T47D (cell line): ENCODE data around the gene PRSS2.
"Not testable (repeated sequence)": the region's sequence is repeated elsewhere in the genome, so short reads cannot be mapped to it uniquely, and the experiment has no call there.

Source experiments
- DNase-seq, 2 experiments: peaks; one replicate each; pipeline versions ENCODE4 v3.0.0 to v3.0.0-alpha.2; 2011 to 2012; ENCODE audit warnings: low read depth in 1 of 2, low spot score in 1 of 2
- JUND ChIP-seq: IDR thresholded peaks from 2 replicates; pipeline ENCODE4 v1.6.1; 2012; ENCODE audit warnings: low read depth
- in situ Hi-C: cut with HindIII; loops from 2 replicates; pipeline ENCODE4 v1.10.0; 2016; ENCODE audit warnings: low sequenced_read_pairs, low pct_unique_long_range_greater_than_20kb

PRSS2 gene

DNA sequence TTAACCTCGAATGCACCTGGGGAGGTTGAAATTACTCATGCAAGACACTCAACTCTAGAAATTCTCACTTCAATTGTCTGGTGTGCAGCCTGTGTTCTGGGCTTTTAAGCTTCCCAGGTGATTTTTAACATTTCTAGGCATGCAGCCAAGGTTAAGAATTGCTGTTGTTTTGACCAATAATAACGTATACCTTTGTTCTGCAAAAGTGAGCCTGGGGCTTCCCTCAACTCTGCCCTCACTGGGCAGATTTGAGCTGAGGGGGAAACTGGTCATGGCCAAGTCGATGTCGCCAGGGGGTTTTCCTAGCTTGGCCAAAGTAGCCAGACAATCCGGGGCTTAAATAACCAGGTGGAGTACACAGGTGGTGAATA, 568 bp downstream of the PRSS2 start:
- TF ChIP-seq JUND, result no peak
- in situ Hi-C loops, result no loop called here
- no peak for DNase-seq

GRCh38 chr7:142772051-142772450, 1.3 kb downstream of the PRSS2 start:
- DNase-seq, result no peak
- TF ChIP-seq JUND, result no peak
- in situ Hi-C loops, result no loop called here

- in situ Hi-C loops, result no loop called here
- no peak for DNase-seq
- TF ChIP-seq JUND, result no peak
Observed at GRCh38 chr7:142772673-142773072, 1.9 kb downstream of the PRSS2 start.

DNA sequence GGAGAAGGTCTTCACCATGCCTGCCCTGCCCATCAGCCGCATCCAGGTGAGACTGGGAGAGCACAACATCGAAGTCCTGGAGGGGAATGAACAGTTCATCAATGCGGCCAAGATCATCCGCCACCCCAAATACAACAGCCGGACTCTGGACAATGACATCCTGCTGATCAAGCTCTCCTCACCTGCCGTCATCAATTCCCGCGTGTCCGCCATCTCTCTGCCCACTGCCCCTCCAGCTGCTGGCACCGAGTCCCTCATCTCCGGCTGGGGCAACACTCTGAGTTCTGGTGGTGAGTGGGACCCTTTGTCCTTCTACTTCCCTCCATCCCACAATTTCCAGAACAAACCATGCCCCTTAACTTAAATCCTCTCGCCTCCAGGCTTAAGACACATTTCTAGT, 2.5 kb downstream of the PRSS2 start:
- DNase-seq, result no peak
- no peak for TF ChIP-seq JUND
- in situ Hi-C loops, result no loop called here

DNA sequence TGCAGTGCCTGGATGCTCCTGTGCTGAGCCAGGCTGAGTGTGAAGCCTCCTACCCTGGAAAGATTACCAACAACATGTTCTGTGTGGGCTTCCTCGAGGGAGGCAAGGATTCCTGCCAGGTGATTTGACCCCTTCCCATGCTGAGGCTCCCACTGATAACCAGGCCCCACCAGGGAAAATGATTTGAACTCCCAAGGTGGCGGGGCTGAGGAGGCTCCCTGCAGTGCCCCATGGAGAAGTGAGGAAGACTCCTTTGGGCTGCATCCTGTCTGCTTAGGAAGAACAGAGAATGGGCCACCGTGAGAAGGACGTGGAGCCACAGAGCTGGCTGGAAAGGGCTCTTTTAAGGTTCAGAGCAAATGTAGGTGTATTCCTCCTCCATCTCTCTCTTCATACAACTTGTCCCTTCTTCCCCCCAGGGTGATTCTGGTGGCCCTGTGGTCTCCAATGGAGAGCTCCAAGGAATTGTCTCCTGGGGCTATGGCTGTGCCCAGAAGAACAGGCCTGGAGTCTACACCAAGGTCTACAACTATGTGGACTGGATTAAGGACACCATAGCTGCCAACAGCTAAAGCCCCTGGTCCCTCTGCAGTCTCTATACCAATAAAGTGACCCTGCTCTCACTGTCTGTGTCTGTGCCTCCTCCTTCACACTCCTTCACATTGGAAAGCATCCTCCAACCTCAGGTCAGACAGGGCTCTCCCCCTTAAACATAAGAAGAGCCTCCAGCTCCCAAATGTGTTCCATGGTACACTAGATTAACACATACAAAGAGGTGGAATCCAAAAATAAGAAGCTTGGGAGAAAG, 3.4 kb downstream of the PRSS2 start:
- no peak for TF ChIP-seq JUND
- DNase-seq, result no peak
- in situ Hi-C loops, result no loop called here

DNA sequence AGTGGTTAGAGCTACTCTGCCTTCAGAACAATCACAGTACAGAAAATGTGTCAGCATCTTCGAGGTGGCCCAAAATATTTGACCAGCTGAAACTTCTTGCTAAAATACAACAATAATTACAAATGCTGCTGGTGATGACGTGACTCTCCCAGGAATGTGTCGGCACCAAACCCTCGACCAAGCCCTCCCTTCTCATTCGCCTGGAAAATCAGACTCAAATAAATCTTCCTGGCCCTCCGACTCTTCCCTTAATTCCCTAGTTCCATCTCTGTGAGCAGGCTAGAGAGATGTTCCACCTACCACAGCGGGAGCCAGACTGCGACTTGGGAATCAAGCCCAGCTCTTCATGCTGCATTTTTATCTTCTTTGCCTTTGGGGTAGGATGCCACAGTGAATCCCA, 4.1 kb downstream of the PRSS2 start:
- no peak for DNase-seq
- no peak for TF ChIP-seq JUND
- in situ Hi-C loops, result no loop called here

- DNase-seq, in situ Hi-C loops: not testable (repeated sequence)
Observed at GRCh38 chr7:142775351-142776115, 4.8 kb downstream of the PRSS2 start.

DNA sequence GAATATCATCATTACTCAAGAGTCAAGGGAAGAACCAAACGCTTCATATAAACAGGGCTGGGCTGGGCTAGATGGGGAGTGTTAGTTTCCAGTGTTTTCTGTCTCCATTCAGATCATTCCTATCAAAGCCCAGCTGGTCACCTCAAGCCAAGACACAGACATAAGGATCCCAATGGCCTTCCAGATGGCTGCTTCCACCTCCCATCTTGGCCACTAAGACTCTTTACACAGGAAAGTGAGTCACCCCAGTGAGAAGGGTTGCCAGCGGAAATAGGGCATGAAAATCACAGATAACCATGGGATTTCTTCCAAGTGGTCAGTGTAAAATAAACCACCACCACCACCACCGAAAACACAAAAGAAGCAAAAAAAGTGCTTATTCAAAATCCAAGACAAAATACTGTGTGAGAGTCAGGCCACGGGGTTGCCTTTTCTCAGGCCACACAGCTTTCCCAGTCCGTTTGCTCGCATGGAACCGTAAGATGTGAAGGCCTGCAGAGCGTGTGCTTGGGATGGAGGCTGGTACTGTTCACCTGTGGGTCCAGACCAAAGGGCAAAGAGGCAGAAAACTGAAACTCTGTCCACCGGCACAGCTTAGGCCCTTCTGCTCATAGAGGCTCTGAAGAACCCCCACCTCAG, 5.6 kb downstream of the PRSS2 start:
- no peak for TF ChIP-seq JUND
- in situ Hi-C loops, result no loop called here
- DNase-seq, result no peak

DNA sequence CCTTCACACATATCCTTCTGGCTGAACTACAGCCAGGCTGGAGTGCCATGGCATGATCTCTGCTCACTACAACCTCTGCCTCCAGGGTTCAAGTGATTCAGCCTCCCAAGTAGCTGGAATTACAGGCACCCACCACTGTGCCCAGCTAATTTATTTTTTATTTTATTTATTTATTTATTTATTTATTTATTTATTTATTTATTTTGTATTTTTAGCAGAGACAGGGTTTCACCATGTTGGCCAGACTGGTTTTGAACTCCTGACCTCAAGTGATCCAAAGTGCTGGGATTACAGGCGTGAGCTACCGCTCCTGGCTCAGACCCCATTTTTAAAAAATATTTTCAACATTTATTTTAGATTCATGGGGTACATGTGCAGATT, 6.1 kb downstream of the PRSS2 start:
- DNase-seq, in situ Hi-C loops: not testable (repeated sequence)

GRCh38 chr7:142777318-142777717, 6.5 kb downstream of the PRSS2 start:
- TF ChIP-seq JUND, result no peak
- in situ Hi-C loops, result no loop called here
- no peak for DNase-seq

DNA sequence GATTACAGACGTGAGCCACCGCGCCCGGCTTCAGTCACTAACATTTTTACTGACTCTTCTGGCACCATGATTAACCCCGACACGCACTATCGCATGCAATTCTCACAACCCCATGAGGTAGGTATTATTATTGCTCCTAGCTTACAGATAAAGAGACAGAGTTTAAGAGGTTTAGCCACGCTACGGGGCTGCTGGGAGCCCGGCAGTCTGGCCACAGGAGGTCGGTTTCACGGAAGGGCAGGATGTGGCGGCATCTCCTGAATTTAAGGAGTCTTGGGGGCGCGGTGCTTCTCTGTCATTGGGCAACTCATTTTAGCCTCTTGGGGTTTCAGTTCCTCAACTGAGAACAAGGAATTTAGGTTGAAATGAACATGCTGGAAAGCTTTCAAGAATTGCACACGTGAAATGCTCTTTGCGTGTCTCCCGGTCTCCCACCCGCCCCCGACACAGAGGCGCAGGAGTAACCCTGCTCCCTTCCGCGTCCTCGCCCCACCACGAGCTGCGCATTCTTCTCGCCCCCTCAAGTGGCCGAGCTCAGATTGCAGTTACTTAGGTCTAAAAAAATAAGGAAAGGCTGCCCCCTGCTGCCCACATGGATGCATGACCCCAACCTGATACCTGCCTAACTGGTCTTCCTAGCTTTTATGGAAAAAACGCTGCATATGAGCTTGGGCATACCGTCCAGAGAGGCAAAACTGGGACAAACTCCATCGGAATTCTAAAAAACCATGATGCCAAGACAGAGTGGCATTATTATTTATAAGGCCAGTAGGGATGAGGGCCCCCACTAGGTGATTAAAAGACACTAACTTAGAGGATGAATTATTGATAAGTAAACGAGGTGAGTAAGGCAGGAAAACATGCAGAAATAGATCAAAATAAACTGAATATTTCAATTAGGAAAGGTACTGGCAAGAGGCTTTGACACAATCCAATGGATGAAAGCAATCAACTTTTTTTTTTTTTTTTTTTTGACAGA, 12.4 kb downstream of the PRSS2 start:
- DNase-seq, result peak; percentile 42 to 89
- TF ChIP-seq JUND, result no peak
- in situ Hi-C loops, result no loop called here

GRCh38 chr7:142784096-142784495, 13.3 kb downstream of the PRSS2 start:
- DNase-seq, result peak in 1 of 2 experiments; percentile 34
- TF ChIP-seq JUND, result no peak
- in situ Hi-C loops, result no loop called here
